Keratinocyte (primary cell): ENCODE measurements around the gene NTSR2. TPM values are rescaled to one million over a fixed set of nuclear protein-coding genes. Genes with fewer than 3 reads are reported as not detected.

Experiments
- DNase-seq: peaks from one replicate; pipeline ENCODE4 v3.0.0-alpha.2; 2011; ENCODE audit warnings: low read depth, missing footprints, low spot score
- FAIRE-seq: peaks from 2 replicates; lab custom pipeline; 2011; peaks lifted over from hg19 to GRCh38; lab: Jason Lieb, UNC
- H2AFZ ChIP-seq: 2 replicates; pipeline ENCODE4 v1.6.0; 2012; ENCODE audit warnings: low read length, control low read depth, inconsistent platforms; ENCODE audit not compliant: control insufficient read depth
- H3K27ac ChIP-seq: 2 replicates; pipeline ENCODE4 v1.5.1; 2011; ENCODE audit warnings: low read length; ENCODE audit not compliant: control insufficient read depth, insufficient read depth
- H3K27me3 ChIP-seq: 3 replicates; pipeline ENCODE4 v1.6.0; 2011; ENCODE audit warnings: low read length; ENCODE audit not compliant: control insufficient read depth, insufficient read depth; ENCODE audit errors: extremely low read depth
- H3K36me3 ChIP-seq, 2 experiments: 2 replicates in 1 of 2; 3 replicates in 1 of 2; pipeline ENCODE4 v1.5.1; 2011; ENCODE audit warnings: low read length in 2 of 2, mild to moderate bottlenecking in 1 of 2; ENCODE audit not compliant: control insufficient read depth in 2 of 2, insufficient read depth in 2 of 2; ENCODE audit errors: extremely low read depth in 1 of 2
- H3K4me1 ChIP-seq: 3 replicates; pipeline ENCODE4 v1.5.1; 2011; ENCODE audit warnings: low read length; ENCODE audit not compliant: control insufficient read depth, insufficient read depth; ENCODE audit errors: extremely low read depth
- H3K4me2 ChIP-seq: 3 replicates; pipeline ENCODE4 v1.6.0; 2011; ENCODE audit warnings: low read depth, low read length; ENCODE audit not compliant: control insufficient read depth, insufficient read depth; ENCODE audit errors: extremely low read depth
- H3K4me3 ChIP-seq, 3 experiments: fragments of 200-600 bp in 1 of 3; sonication (generic) in 1 of 3; 2 replicates in 2 of 3; 3 replicates in 1 of 3; pipeline ENCODE4 v1.5.1; 2011 to 2016; ENCODE audit warnings: low read length in 3 of 3, mild to moderate bottlenecking in 3 of 3, control low read depth in 2 of 3, inconsistent platforms in 1 of 3, low read depth in 1 of 3, mixed read lengths in 1 of 3, mixed run types in 1 of 3, moderate library complexity in 1 of 3; ENCODE audit not compliant: control insufficient read depth in 2 of 3, insufficient read depth in 2 of 3; ENCODE audit errors: extremely low read depth in 1 of 3
- H3K79me2 ChIP-seq: 2 replicates; pipeline ENCODE4 v1.6.0; 2012; ENCODE audit warnings: low read length; ENCODE audit not compliant: control insufficient read depth, insufficient read depth
- H3K9ac ChIP-seq: 3 replicates; pipeline ENCODE4 v1.6.0; 2011; ENCODE audit warnings: low read length; ENCODE audit not compliant: control insufficient read depth, insufficient read depth; ENCODE audit errors: extremely low read depth
- H3K9me1 ChIP-seq: 3 replicates; pipeline ENCODE4 v1.6.0; 2011; ENCODE audit warnings: low read length; ENCODE audit not compliant: control insufficient read depth, insufficient read depth; ENCODE audit errors: extremely low read depth
- H3K9me3 ChIP-seq: 2 replicates; pipeline ENCODE4 v1.5.1; 2012; ENCODE audit warnings: low read depth, low read length; ENCODE audit not compliant: control insufficient read depth
- H4K20me1 ChIP-seq: 3 replicates; pipeline ENCODE4 v1.6.0; 2011; ENCODE audit warnings: low read length; ENCODE audit not compliant: control insufficient read depth, insufficient read depth; ENCODE audit errors: extremely low read depth
- EZH2 ChIP-seq: IDR thresholded peaks from one replicate; pipeline ENCODE4 v1.6.1; 2012; ENCODE audit warnings: inconsistent platforms, mild to moderate bottlenecking, low read length, moderate library complexity
- dilution Hi-C: fragments of 300-500 bp; cut with MboI; formaldehyde crosslinking; loops from one replicate; pipeline ENCODE4 v1.7.0; 2020; ENCODE audit warnings: low sequenced_read_pairs; ENCODE audit not compliant: extremely low pct_ligation_motif_present
- polyA plus RNA-seq, 5 experiments: library from polyadenylated mRNA; depleted of rRNA in 3 of 5; stranded (reverse) in 3 of 5; stranded (forward) in 1 of 5; unstranded in 1 of 5; fragments of >200 nt; gene quantifications; 1 replicate in 1 of 5; 2 replicates in 3 of 5; 3 replicates in 1 of 5; pipeline versions ENCODE4 v1.2.1 to v1.2.3, GENCODE V29; 2011 to 2012; ENCODE audit warnings: missing spikeins in 2 of 5, low read depth in 1 of 5, low replicate concordance in 1 of 5
- TF ChIP-seq, protein P1 (sequence below), 3 experiments: IDR thresholded peaks in 1 of 3; conservative IDR thresholded peaks in 1 of 3; optimal IDR thresholded peaks in 1 of 3; 2 replicates in 2 of 3; 3 replicates in 1 of 3; pipeline versions ENCODE3 to v1.5.1; 2011; ENCODE audit warnings: low read length in 3 of 3, mild to moderate bottlenecking in 3 of 3, moderate library complexity in 2 of 3, control low read depth in 1 of 3, inconsistent platforms in 1 of 3; ENCODE audit not compliant: insufficient read depth in 2 of 3; ENCODE audit errors: extremely low read depth in 1 of 3

NTSR2 gene
- polyA plus RNA-seq, 1 donor (not counting 4 experiments of a cell fraction or from before 2014, with no cell fraction given) = not detected

GRCh38 chr2:11675423-11676112, 5.6 kb upstream of the NTSR2 start:
- H3K4me1 ChIP-seq = no peaks in the 10 kb centered on the region
- dilution Hi-C loops = loop anchor here (25.0 kb wide), 1 partner anchor 112 kb away; no protein-coding TSS in a partner anchor
- DNase-seq = no peak
- H2AFZ ChIP-seq = no peak overlapping the region
- peaks cover 70% of the 10 kb centered on the region for H3K27me3 ChIP-seq
- TF ChIP-seq, protein P1, sequence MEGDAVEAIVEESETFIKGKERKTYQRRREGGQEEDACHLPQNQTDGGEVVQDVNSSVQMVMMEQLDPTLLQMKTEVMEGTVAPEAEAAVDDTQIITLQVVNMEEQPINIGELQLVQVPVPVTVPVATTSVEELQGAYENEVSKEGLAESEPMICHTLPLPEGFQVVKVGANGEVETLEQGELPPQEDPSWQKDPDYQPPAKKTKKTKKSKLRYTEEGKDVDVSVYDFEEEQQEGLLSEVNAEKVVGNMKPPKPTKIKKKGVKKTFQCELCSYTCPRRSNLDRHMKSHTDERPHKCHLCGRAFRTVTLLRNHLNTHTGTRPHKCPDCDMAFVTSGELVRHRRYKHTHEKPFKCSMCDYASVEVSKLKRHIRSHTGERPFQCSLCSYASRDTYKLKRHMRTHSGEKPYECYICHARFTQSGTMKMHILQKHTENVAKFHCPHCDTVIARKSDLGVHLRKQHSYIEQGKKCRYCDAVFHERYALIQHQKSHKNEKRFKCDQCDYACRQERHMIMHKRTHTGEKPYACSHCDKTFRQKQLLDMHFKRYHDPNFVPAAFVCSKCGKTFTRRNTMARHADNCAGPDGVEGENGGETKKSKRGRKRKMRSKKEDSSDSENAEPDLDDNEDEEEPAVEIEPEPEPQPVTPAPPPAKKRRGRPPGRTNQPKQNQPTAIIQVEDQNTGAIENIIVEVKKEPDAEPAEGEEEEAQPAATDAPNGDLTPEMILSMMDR (optimal IDR thresholded peaks at IDR 0.05 in 1 of 3, IDR thresholded peaks at IDR 0.05 in 1 of 3, conservative IDR thresholded peaks at IDR 0.05 in 1 of 3; ENCODE audit: extremely low read depth in 1 of 3, insufficient read depth in 2 of 3, low read length in 3 of 3) = no peak
- no peak for TF ChIP-seq EZH2
- no peaks in the 10 kb centered on the region for H3K9me1 ChIP-seq
- H3K9ac ChIP-seq = no peak overlapping the region
- no peaks in the 10 kb centered on the region for H3K36me3 ChIP-seq
- H3K9me3 ChIP-seq = no peaks in the 10 kb centered on the region
- H4K20me1 ChIP-seq = no peaks in the 10 kb centered on the region
- H3K4me2 ChIP-seq = no peak overlapping the region
- no peak overlapping the region for H3K4me3 ChIP-seq
- no peaks in the 10 kb centered on the region for H3K79me2 ChIP-seq
- FAIRE-seq = no peak
- H3K27ac ChIP-seq = no peak overlapping the region

GRCh38 chr2:11674983-11675382, 5.0 kb upstream of the NTSR2 start:
- no peaks in the 10 kb centered on the region for H3K36me3 ChIP-seq
- H2AFZ ChIP-seq = no peak overlapping the region
- no peaks in the 10 kb centered on the region for H4K20me1 ChIP-seq
- H3K79me2 ChIP-seq = no peaks in the 10 kb centered on the region
- H3K4me3 ChIP-seq = no peak overlapping the region
- no peaks in the 10 kb centered on the region for H3K9me3 ChIP-seq
- H3K27ac ChIP-seq = no peak overlapping the region
- H3K9ac ChIP-seq = no peak overlapping the region
- DNase-seq = no peak
- H3K4me1 ChIP-seq = no peaks in the 10 kb centered on the region
- no peak overlapping the region for H3K4me2 ChIP-seq
- no peak for TF ChIP-seq EZH2
- TF ChIP-seq, protein P1 (optimal IDR thresholded peaks at IDR 0.05 in 1 of 3, IDR thresholded peaks at IDR 0.05 in 1 of 3, conservative IDR thresholded peaks at IDR 0.05 in 1 of 3; ENCODE audit: extremely low read depth in 1 of 3, insufficient read depth in 2 of 3, low read length in 3 of 3) = no peak
- no peak for FAIRE-seq
- peaks cover 70% of the 10 kb centered on the region for H3K27me3 ChIP-seq
- dilution Hi-C loops = loop anchor here (25.0 kb wide), 1 partner anchor 112 kb away; no protein-coding TSS in a partner anchor
- no peaks in the 10 kb centered on the region for H3K9me1 ChIP-seq
